ENCODE measurements around the gene LYVE1. TPM values are rescaled to one million over a fixed set of nuclear protein-coding genes. Genes with fewer than 3 reads are reported as not detected.
A peak's percentile ranks its signal among the peaks of the same experiment; 100 is the strongest.

The LYVE1 gene
- polyA plus RNA-seq, 2 of the 4 experiments (the other 2 are of a cell fraction), result 0.04 TPM; not detected in 1

- peak; percentile 28 for FAIRE-seq
- Histone ChIP-seq H3K4me1 (no peaks in the 10 kb centered on the region), H3K4me3 (no peak overlapping the region), H3K27ac (no peak overlapping the region), H3K4me2 (no peak overlapping the region), H3K9me3 (peaks cover 25% of the 10 kb centered on the region; the same call in 2 of the 3 replicates)
- DNase-seq (ENCODE audit: low read depth in 1 of 2, low spot score in 1 of 2), result no peak
- WGBS (ENCODE audit: missing lambda C conversion rate), result 25% methylated on average over 9 of the region's 9 CpGs
- TF ChIP-seq PHF8 (IDR thresholded peaks at IDR 0.05; ENCODE audit: borderline replicate concordance, low read depth) (no peak), ELK1 (IDR thresholded peaks at IDR 0.05; ENCODE audit: low read depth, low read length) (no peak), CBX8 (IDR thresholded peaks at IDR 0.05) (no peak), TP53 (CRISPR knock-in tag; IDR thresholded peaks at IDR 0.05) (no peak)
- ChIA-PET POLR2A (no interaction called here), CTCF (no interaction called here)
- no peak for ATAC-seq
These were observed 43.8 kb upstream of the LYVE1 start for GRCh38 chr11:10611979-10612862.

- ChIA-PET CTCF (interaction anchor here (1.7 kb wide), 1 partner anchor 15 kb away, joined by 4 read pairs; no protein-coding TSS in a partner anchor), POLR2A (no interaction called here)
- FAIRE-seq (no peak), DNase-seq (ENCODE audit: low read depth in 1 of 2, low spot score in 1 of 2) (no peak), ATAC-seq (no peak)
- TF ChIP-seq HOXA7 (CRISPR knock-in tag; IDR thresholded peaks at IDR 0.05), result no peak
- no peak for TF ChIP-seq HES2 (IDR thresholded peaks at IDR 0.05)
- TF ChIP-seq FOXS1 (CRISPR knock-in tag; IDR thresholded peaks at IDR 0.05), result no peak
- TF ChIP-seq PBX3 (IDR thresholded peaks at IDR 0.05), result no peak
- no peak for TF ChIP-seq ATOH8 (CRISPR knock-in tag; IDR thresholded peaks at IDR 0.05; ENCODE audit: low read depth)
- TF ChIP-seq KDM1A (IDR thresholded peaks at IDR 0.05; ENCODE audit: low read depth), result no peak
- no peak for TF ChIP-seq RNF2 (IDR thresholded peaks at IDR 0.05; ENCODE audit: borderline replicate concordance, low read depth)
- TF ChIP-seq RAD21 (conservative IDR thresholded peaks at IDR 0.05 in 1 of 2, IDR thresholded peaks at IDR 0.05 in 1 of 2), result no peak
- no peak for TF ChIP-seq NPAS2 (CRISPR knock-in tag; IDR thresholded peaks at IDR 0.05; ENCODE audit: borderline replicate concordance)
- no peak for TF ChIP-seq POLR2AphosphoS2 (conservative IDR thresholded peaks at IDR 0.05; ENCODE audit: low read length)
- no peak for TF ChIP-seq CBX2 (IDR thresholded peaks at IDR 0.05; ENCODE audit: borderline replicate concordance, low read depth)
- 71% methylated on average over 3 of the region's 3 CpGs for WGBS (ENCODE audit: missing lambda C conversion rate)
- H3K4me2 ChIP-seq, result no peak overlapping the region
- no peak overlapping the region for H3K4me3 ChIP-seq
- H3K4me1 ChIP-seq, result no peaks in the 10 kb centered on the region
- no peak overlapping the region for H3K27ac ChIP-seq
- peaks cover 25% of the 10 kb centered on the region; the same call in 2 of the 3 replicates for H3K9me3 ChIP-seq
These were observed 41.2 kb upstream of the LYVE1 start for GRCh38 chr11:10609636-10610035.

- ATAC-seq (no peak), DNase-seq (ENCODE audit: low read depth in 1 of 2, low spot score in 1 of 2) (no peak), FAIRE-seq (no peak)
- Histone ChIP-seq H3K4me1 (no peaks in the 10 kb centered on the region), H3K9me3 (peaks cover 17% of the 10 kb centered on the region; the same call in 2 of the 3 replicates), H3K4me2 (no peak overlapping the region), H3K27ac (no peak overlapping the region), H3K4me3 (no peak overlapping the region)
- CTCF ChIA-PET, result interaction anchor here (1.7 kb wide), 1 partner anchor 16 kb away, joined by 4 read pairs; no protein-coding TSS in a partner anchor
- POLR2A ChIA-PET, result no interaction called here
- TF ChIP-seq SREBF2 (IDR thresholded peaks at IDR 0.05) (no peak), HES2 (IDR thresholded peaks at IDR 0.05) (no peak), ELK1 (IDR thresholded peaks at IDR 0.05; ENCODE audit: low read depth, low read length) (no peak), FOSL2 (IDR thresholded peaks at IDR 0.05) (no peak), FOSL2 (CRISPR knock-in tag; IDR thresholded peaks at IDR 0.05) (no peak), HOXA7 (CRISPR knock-in tag; IDR thresholded peaks at IDR 0.05) (no peak), KDM1A (IDR thresholded peaks at IDR 0.05; ENCODE audit: low read depth) (no peak), FOSB (CRISPR knock-in tag; IDR thresholded peaks at IDR 0.05) (no peak), HEYL (CRISPR knock-in tag; IDR thresholded peaks at IDR 0.05) (no peak), MYC (IDR thresholded peaks at IDR 0.05; ENCODE audit: borderline replicate concordance, low read length) (no peak), CEBPB (IDR thresholded peaks at IDR 0.05) (no peak), HOXB5 (CRISPR knock-in tag; IDR thresholded peaks at IDR 0.05) (no peak), RARB (CRISPR knock-in tag; IDR thresholded peaks at IDR 0.05) (no peak), ESRRA (IDR thresholded peaks at IDR 0.05; ENCODE audit: borderline replicate concordance, low read length) (no peak), RAD21 (conservative IDR thresholded peaks at IDR 0.05 in 1 of 2, IDR thresholded peaks at IDR 0.05 in 1 of 2) (no peak), KDM5A (IDR thresholded peaks at IDR 0.05) (no peak), USF2 (IDR thresholded peaks at IDR 0.05) (no peak)
These were observed 40.1 kb upstream of the LYVE1 start for GRCh38 chr11:10608584-10608983.
